Ascending aorta (tissue), 2 donors: ENCODE data around the gene THSD7B. TPM values are rescaled to one million over a fixed set of nuclear protein-coding genes. Genes with fewer than 3 reads are reported as not detected.

Experiments
- DNase-seq, 2 donors: peaks; one replicate each; pipeline ENCODE4 v3.0.0-alpha.2; 2019; ENCODE audit warnings: low spot score in 2 of 2
- H3K27ac ChIP-seq, 2 donors: fragments of 200-600 bp; sonication (generic); one replicate each; pipeline ENCODE4 v1.5.1; 2016 to 2017; ENCODE audit warnings: mild to moderate bottlenecking in 1 of 2
- H3K27me3 ChIP-seq: fragments of 200-600 bp; sonication (generic); one replicate; pipeline ENCODE4 v1.5.1; 2017
- H3K36me3 ChIP-seq, 2 donors: fragments of 200-600 bp; sonication (generic); one replicate each; pipeline ENCODE4 v1.5.1; 2016
- H3K4me1 ChIP-seq, 2 donors: fragments of 200-600 bp; sonication (generic); one replicate each; pipeline ENCODE4 v1.5.1; 2016 to 2017; ENCODE audit warnings: mild to moderate bottlenecking in 1 of 2
- H3K4me3 ChIP-seq, 2 donors: fragments of 200-600 bp; sonication (generic); one replicate each; pipeline ENCODE4 v1.5.1; 2016 to 2017; ENCODE audit warnings: mild to moderate bottlenecking in 1 of 2
- H3K9me3 ChIP-seq, 2 donors: fragments of 200-600 bp; sonication (generic); one replicate each; pipeline ENCODE4 v1.5.1; 2016
- intact Hi-C: fragments of 100-400 bp; cut with DNase I; formaldehyde crosslinking; loops from one replicate; pipeline ENCODE4 v1.15.1; 2023
- total RNA-seq: library from RNA; depleted of rRNA; stranded (reverse); fragments of >200 nt; gene quantifications from one replicate; pipeline ENCODE4 v1.1.0, GENCODE V29; 2016
- TF ChIP-seq, protein P1 (sequence below), 3 experiments: fragments of 200-600 bp in 2 of 3; fragments of 450-650 bp in 1 of 3; sonication (generic) in 2 of 3; IDR thresholded peaks; one replicate each; pipeline ENCODE4 v1.5.1; 2016 to 2019; ENCODE audit warnings: antibody characterized with exemption in 3 of 3, mild to moderate bottlenecking in 1 of 3, moderate library complexity in 1 of 3

The THSD7B gene
- total RNA-seq, 1 donor from 2014 or later: not detected

GRCh38 chr2:137405496-137405895 lies 640.2 kb downstream of the THSD7B start:
- no peak overlapping the region for H3K4me3 ChIP-seq
- TF ChIP-seq, protein P1, sequence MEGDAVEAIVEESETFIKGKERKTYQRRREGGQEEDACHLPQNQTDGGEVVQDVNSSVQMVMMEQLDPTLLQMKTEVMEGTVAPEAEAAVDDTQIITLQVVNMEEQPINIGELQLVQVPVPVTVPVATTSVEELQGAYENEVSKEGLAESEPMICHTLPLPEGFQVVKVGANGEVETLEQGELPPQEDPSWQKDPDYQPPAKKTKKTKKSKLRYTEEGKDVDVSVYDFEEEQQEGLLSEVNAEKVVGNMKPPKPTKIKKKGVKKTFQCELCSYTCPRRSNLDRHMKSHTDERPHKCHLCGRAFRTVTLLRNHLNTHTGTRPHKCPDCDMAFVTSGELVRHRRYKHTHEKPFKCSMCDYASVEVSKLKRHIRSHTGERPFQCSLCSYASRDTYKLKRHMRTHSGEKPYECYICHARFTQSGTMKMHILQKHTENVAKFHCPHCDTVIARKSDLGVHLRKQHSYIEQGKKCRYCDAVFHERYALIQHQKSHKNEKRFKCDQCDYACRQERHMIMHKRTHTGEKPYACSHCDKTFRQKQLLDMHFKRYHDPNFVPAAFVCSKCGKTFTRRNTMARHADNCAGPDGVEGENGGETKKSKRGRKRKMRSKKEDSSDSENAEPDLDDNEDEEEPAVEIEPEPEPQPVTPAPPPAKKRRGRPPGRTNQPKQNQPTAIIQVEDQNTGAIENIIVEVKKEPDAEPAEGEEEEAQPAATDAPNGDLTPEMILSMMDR (IDR thresholded peaks at IDR 0.05): no peak
- intact Hi-C loops: no loop called here
- DNase-seq: no peak
- H3K36me3 ChIP-seq: no peaks in the 10 kb centered on the region
- H3K27ac ChIP-seq: no peak overlapping the region
- no peaks in the 10 kb centered on the region for H3K4me1 ChIP-seq
- no peaks in the 10 kb centered on the region for H3K27me3 ChIP-seq
- H3K9me3 ChIP-seq: no peaks in the 10 kb centered on the region

GRCh38 chr2:137411585-137411984 lies 646.2 kb downstream of the THSD7B start:
- H3K27ac ChIP-seq: no peak overlapping the region
- no peak for DNase-seq
- H3K9me3 ChIP-seq: no peaks in the 10 kb centered on the region
- no peak overlapping the region for H3K4me3 ChIP-seq
- H3K4me1 ChIP-seq: no peaks in the 10 kb centered on the region
- intact Hi-C loops: no loop called here
- TF ChIP-seq, protein P1 (IDR thresholded peaks at IDR 0.05): no peak
- no peaks in the 10 kb centered on the region for H3K27me3 ChIP-seq
- H3K36me3 ChIP-seq: no peaks in the 10 kb centered on the region

- Histone ChIP-seq H3K27ac (no peak overlapping the region), H3K27me3 (no peaks in the 10 kb centered on the region), H3K36me3 (no peaks in the 10 kb centered on the region), H3K4me1 (no peaks in the 10 kb centered on the region), H3K9me3 (no peaks in the 10 kb centered on the region), H3K4me3 (no peak overlapping the region)
- intact Hi-C loops: no loop called here
- no peak for DNase-seq
- TF ChIP-seq, protein P1 (IDR thresholded peaks at IDR 0.05): no peak
These were observed 655.4 kb downstream of the THSD7B start for GRCh38 chr2:137420744-137421143.

DNA sequence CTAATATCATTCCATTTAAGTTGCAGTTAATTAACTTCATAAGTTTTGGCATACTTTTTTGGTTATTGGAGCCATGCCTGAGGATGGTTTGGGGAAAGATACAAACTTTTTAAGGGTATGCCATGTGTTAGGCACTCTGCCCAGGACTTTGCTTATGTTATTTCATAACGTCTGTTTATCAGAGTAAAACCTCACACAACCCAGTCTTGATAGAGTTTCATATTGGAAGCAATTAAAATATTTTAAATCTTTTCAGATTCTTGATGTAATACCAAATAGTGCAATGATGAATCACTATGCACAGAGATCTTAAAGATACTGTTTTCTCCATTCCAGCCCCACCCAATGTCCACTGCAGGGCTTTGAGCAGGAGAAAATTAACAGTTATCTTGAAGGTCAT lies 669.8 kb downstream of the THSD7B start:
- H3K27ac ChIP-seq: no peak overlapping the region
- no peaks in the 10 kb centered on the region for H3K27me3 ChIP-seq
- no peaks in the 10 kb centered on the region for H3K36me3 ChIP-seq
- no peaks in the 10 kb centered on the region for H3K4me1 ChIP-seq
- TF ChIP-seq, protein P1 (IDR thresholded peaks at IDR 0.05): no peak
- intact Hi-C loops: no loop called here
- no peak for DNase-seq
- no peaks in the 10 kb centered on the region for H3K9me3 ChIP-seq
- H3K4me3 ChIP-seq: no peak overlapping the region

- H3K36me3 ChIP-seq: no peaks in the 10 kb centered on the region
- H3K4me3 ChIP-seq: no peak overlapping the region
- no peak overlapping the region for H3K27ac ChIP-seq
- TF ChIP-seq, protein P1 (IDR thresholded peaks at IDR 0.05): no peak
- intact Hi-C loops: no loop called here
- H3K27me3 ChIP-seq: no peaks in the 10 kb centered on the region
- no peaks in the 10 kb centered on the region for H3K9me3 ChIP-seq
- DNase-seq: no peak
- H3K4me1 ChIP-seq: no peaks in the 10 kb centered on the region
These were observed 672.0 kb downstream of the THSD7B start for GRCh38 chr2:137437386-137437785.

DNA sequence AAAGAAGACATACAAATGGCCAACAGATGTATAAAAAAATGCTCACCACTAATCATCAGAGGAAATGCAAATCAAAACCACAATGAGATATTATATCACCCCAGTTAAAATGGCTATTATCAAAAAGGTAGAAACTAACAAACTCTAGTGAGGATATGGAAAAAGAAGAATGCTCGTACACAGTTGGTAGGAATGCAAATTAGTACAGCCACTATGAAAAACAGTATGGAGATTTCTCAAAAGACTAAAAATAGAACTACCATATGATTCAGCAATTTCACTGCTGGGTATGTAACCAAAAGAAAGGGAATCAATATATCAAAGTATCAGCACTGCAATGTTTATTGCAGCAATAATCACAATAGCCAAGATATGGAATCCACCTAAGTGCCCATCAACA lies 679.6 kb downstream of the THSD7B start:
- DNase-seq: no peak
- TF ChIP-seq, protein P1 (IDR thresholded peaks at IDR 0.05): no peak
- Histone ChIP-seq H3K36me3 (no peaks in the 10 kb centered on the region), H3K27me3 (no peaks in the 10 kb centered on the region), H3K4me1 (no peaks in the 10 kb centered on the region), H3K4me3 (no peak overlapping the region), H3K27ac (no peak overlapping the region), H3K9me3 (no peaks in the 10 kb centered on the region)
- intact Hi-C loops: no loop called here
